Stimulated activated CD8-positive, alpha-beta memory T cell treated with anti-CD3 and anti-CD28 coated beads, Interleukin-4, amount 100 ng/mL, for 4 hours (primary cell): ENCODE results near the gene SFT2D2.

Experiments
- DNase-seq, 2 donors: peaks; one replicate each; pipeline ENCODE4 v3.0.0-alpha.2; 2020; ENCODE audit warnings: low read depth in 2 of 2, low spot score in 1 of 2

The SFT2D2 gene

DNA sequence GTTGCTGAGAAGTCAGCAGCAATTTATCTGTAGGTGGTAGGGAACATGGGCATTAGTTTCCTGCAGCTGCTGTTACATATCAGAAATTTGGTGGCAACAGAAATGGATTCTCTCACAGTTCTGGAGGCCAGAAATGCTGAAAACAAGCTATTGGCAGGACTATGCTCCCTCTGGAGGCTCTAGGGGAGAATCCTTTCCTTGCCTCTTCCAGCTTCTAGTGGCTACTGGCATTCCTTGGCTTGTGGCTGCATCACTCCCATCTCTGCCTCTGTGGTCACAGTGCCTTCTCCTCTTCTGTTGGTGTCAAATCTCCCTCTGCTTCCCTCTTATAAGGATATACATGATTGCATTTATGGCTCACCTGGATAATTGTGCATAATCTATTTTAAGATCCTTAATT lies 2.5 kb upstream of the SFT2D2 start:
- DNase-seq = no peak

- DNase-seq = no peak
Observed at GRCh38 chr1:168223681-168224540, 1.9 kb upstream of the SFT2D2 start.

- no peak for DNase-seq
Observed at GRCh38 chr1:168224991-168225390, 813 bp upstream of the SFT2D2 start.

GRCh38 chr1:168227620-168228019 lies 1.8 kb downstream of the SFT2D2 start:
- DNase-seq = no peak

- DNase-seq = no peak
Observed at GRCh38 chr1:168229893-168230292, 4.1 kb downstream of the SFT2D2 start.

DNA sequence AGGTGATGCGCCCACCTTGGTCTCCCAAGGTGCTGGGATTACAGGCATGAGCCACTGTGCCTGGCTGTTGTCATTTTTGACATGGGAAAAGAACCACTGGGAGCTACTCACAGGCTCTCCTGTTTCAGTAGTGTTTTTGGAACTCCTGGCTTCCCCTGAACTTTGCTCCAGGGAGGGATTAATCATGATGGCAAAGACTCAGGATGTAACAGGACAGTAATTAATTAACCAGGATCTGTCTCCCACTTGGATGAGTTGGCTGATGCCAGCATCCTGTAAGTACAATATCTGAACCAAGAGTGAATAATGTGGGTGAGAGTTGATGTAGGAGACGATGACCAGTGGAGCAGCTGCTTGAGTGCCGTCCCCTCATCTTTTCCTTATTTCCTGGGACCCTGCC lies 4.9 kb downstream of the SFT2D2 start:
- no peak for DNase-seq

- no peak for DNase-seq
Observed at GRCh38 chr1:168234846-168235547, 9.2 kb downstream of the SFT2D2 start.

DNA sequence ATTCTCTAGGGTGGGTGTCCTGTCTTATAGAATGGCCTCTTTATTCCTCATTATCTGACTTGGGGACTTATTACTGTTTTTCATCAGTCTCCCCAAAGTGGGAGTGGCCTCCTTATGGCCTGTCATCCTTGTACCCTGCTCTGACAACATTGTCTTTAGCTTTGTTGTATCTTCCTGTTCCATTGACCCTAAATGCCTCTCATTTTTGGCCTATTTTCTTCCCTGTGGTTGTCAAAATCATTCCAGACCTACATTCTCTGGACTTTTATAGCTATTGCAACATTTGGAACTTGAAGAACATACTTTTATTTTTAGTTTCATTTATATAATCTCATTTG lies 9.7 kb downstream of the SFT2D2 start:
- no peak for DNase-seq

DNA sequence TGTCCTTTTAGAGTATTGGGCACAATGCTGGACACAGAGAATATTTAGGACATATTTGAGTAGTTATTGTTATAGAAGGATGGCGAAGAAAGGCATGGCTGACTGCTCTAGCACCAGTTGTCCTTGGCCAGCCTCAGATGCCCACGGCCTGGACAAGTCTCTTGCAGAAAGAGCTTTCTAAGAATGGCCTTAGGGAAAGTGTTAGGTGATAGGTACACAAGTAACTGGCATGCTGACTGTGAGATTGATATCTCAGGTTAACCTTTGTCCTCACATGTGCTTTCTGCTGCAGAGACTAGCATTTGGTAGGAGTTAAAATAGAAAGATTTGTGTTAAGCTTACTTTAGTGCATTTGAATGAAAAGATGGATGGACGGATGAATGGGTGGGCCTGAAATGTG lies 10.1 kb downstream of the SFT2D2 start:
- DNase-seq = no peak

GRCh38 chr1:168236836-168237611 lies 11.2 kb downstream of the SFT2D2 start:
- no peak for DNase-seq

DNA sequence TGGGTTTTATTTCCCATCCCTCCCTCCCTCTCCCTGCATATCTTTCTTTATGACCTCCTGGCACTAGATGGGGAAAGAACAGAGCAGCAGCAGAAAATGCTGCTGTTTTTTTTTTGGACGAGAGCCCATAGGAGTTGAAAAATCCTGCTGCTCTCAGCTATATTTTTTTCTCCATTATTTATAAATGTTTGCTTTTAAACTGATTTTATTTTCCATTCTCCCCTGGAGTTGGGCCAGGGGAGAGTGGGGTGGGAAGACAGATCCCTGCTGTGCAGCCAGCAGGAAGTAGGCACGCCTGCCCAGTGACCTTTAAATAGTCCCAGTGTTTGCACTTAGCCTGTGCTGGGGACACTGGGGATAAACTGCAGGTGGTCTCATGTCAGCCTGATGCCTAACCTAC lies 17.4 kb downstream of the SFT2D2 start:
- DNase-seq = no peak

GRCh38 chr1:168243636-168244212 lies 17.9 kb downstream of the SFT2D2 start:
- DNase-seq = no peak

- DNase-seq = no peak
Observed at GRCh38 chr1:168245042-168245441, 19.2 kb downstream of the SFT2D2 start.

GRCh38 chr1:168246506-168246905 lies 20.7 kb downstream of the SFT2D2 start:
- DNase-seq = no peak

DNA sequence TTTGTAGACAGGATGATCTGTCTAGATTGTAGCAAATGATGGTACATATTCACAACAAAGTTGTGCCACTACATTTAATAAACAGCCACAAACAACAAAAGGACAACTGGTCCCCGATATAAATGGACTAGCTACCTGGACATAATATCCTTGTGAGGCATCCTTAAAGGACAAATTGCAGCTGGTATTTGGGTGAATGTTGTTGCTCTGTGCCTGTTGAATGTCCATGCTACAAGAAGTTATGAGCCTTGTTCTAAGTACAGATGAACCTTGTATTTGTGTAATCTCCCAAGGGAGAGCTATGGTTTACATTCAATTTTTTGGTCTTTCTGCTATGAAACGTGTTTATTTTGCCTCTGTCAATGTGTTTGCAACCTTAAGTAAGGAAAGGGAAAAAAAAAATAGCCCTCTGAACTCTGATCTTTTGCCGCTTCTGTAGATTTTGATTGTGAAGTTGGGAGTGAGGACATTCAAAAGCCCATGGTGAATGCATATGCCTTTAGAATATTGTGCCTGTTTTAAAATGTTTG lies 26.5 kb downstream of the SFT2D2 start:
- no peak for DNase-seq

GRCh38 chr1:168256164-168256563 lies 30.4 kb downstream of the SFT2D2 start:
- no peak for DNase-seq

GRCh38 chr1:168257397-168257796 lies 31.6 kb downstream of the SFT2D2 start:
- no peak for DNase-seq

DNA sequence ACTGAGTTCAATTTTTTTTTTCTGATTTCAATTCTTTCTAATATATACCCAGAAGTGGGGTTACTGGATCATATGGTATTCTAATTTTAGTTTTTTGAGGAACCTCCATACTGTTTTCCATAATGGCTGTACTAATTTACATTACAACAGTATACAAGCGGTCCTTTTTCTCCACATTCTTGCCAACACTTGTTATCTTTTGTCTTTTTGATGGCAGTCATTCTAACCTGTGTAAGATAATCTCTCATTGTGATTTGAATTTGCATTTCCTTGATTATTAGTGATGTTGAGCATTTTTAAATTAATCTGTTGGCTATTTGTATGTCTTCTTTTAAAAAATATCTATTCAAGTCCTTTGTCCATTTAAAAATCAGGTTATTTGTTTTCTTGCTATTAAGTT lies 33.8 kb downstream of the SFT2D2 start:
- no peak for DNase-seq

GRCh38 chr1:168260393-168260792 lies 34.6 kb downstream of the SFT2D2 start:
- DNase-seq = no peak

DNA sequence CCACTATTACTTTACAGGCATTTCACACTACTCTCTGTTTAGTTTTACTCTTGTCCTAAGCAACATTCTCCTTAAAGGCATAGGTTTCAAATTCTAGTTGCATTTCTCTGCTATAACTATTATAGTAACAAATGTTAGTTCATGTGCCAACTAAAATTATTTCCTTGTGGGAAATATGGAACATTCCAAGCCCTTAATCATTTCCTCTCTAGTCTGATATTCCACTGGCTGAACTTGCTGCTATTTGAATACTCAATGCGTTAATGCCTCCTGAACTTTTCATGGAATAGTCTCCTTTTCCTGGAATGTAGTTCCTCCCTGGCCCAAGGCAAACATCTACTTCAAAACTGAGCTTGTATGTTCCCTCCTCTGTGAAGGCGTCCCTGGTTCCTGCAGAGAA lies 35.6 kb downstream of the SFT2D2 start:
- DNase-seq = no peak

- DNase-seq = no peak
Observed at GRCh38 chr1:168263130-168263529, 37.3 kb downstream of the SFT2D2 start.
